Astrocyte (in vitro differentiated cells and primary cell): Measurements from ENCODE around the gene SDR42E1.

Experiments
- EZH2 ChIP-seq: IDR thresholded peaks from 2 replicates; pipeline ENCODE4 v1.6.1; 2012; ENCODE audit warnings: mild to moderate bottlenecking, low read length, inconsistent platforms; ENCODE audit not compliant: insufficient read depth
- TF ChIP-seq, protein P1 (sequence below): IDR thresholded peaks from 2 replicates; pipeline ENCODE4 v1.5.1; 2011; ENCODE audit warnings: low read depth, mild to moderate bottlenecking, inconsistent platforms, low read length, moderate library complexity; ENCODE audit not compliant: insufficient read depth

- TF ChIP-seq, protein P1, sequence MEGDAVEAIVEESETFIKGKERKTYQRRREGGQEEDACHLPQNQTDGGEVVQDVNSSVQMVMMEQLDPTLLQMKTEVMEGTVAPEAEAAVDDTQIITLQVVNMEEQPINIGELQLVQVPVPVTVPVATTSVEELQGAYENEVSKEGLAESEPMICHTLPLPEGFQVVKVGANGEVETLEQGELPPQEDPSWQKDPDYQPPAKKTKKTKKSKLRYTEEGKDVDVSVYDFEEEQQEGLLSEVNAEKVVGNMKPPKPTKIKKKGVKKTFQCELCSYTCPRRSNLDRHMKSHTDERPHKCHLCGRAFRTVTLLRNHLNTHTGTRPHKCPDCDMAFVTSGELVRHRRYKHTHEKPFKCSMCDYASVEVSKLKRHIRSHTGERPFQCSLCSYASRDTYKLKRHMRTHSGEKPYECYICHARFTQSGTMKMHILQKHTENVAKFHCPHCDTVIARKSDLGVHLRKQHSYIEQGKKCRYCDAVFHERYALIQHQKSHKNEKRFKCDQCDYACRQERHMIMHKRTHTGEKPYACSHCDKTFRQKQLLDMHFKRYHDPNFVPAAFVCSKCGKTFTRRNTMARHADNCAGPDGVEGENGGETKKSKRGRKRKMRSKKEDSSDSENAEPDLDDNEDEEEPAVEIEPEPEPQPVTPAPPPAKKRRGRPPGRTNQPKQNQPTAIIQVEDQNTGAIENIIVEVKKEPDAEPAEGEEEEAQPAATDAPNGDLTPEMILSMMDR, result no peak
- TF ChIP-seq EZH2, result no peak
Measured at GRCh38 chr16:82059983-82060421, 48.7 kb upstream of the SDR42E1 start.
